GM19099 (cell line): ENCODE results near the gene IL13RA2.

Source experiments
- POLR2A ChIP-seq: IDR thresholded peaks from 3 replicates; pipeline ENCODE4 v1.6.1; 2011; ENCODE audit warnings: low read depth; ENCODE audit not compliant: insufficient read length; ENCODE audit errors: extremely low read depth

IL13RA2 gene

GRCh38 chrX:115017455-115017854 lies at the start of gene IL13RA2:
TSS of gene IL13RA2 (minus strand) at chrX:115017616. CDS start at chrX:115017269, 347 bp downstream.
- TF ChIP-seq POLR2A: no peak

DNA sequence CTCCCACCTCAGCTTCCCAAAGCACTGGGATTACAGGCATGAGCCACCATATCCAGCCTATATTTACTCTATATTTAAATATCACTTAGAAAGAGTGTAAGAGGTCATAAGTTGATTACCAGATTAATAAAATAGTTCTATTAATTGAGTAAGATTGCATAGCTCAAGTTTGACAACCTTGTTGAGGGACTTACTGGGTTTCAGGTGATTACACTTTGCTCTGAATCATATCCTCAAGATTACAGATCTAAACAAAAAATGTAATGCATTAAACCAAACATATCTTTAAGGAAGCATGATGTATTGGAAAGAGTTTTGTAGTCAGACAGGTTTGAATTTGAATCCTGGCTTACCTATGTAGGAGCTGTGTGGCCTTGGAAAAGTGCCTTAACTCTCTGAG lies 47.9 kb upstream of the IL13RA2 start:
- TF ChIP-seq POLR2A: no peak

- TF ChIP-seq POLR2A: no peak
Observed at GRCh38 chrX:115060013-115060412, 42.6 kb upstream of the IL13RA2 start.

DNA sequence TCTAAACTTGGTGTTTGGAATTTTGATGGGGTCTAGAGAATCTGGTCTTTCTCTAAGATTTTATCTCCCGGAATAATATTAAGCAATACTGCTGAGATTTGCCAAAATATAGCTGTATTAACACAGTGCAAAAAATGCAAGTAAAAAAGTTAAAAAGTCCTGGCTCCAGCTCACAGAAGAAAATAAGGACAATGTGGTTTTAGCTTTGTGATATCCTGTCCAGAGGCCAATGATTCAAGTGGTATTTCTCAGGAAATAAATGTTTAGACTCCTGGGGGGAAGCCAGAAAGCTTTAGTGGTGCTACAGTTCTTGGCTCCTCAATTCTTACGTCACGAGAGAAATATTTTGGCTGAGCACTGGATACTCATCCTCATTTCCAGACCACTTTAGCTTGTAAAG lies 40.9 kb upstream of the IL13RA2 start:
- no peak for TF ChIP-seq POLR2A

GRCh38 chrX:115054876-115055275 lies 37.5 kb upstream of the IL13RA2 start:
- no peak for TF ChIP-seq POLR2A

DNA sequence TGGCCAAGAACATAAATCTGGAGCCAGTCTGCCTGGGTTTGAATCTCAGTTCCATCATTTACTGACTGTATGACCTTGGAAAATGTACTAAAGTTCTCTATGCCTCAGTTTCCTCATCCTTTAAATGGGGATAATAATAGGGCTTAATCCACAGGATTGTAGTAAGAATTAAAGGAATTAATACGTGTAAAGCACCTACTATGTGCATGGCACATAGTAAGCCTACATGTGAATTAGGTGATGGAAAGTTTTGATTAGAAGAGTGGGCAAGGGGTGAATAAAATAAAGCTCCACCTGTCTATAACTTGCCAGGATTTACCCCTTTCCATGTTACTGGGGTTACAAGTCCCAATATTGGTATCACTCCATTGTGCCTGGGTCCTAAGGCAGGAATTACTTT lies 35.8 kb upstream of the IL13RA2 start:
- no peak for TF ChIP-seq POLR2A

DNA sequence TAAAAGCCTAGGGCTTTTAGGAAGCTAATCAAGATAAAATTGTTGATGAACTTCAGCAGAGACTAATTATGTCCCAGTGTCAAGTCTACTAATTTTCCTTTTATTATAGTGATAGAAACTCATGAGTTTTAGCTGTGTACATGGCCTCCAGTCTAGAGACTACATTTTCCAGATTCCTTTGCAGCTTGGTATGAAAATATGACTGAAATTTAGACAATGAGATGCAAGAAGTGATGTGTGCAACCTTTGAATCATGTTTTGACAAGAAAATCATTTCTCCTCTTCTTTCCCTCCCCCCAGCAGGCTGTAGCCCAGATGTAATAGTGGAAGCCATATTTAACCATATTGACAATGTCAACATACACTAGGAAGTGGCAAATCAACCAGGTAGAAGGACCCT lies 30.3 kb upstream of the IL13RA2 start:
- TF ChIP-seq POLR2A: no peak

DNA sequence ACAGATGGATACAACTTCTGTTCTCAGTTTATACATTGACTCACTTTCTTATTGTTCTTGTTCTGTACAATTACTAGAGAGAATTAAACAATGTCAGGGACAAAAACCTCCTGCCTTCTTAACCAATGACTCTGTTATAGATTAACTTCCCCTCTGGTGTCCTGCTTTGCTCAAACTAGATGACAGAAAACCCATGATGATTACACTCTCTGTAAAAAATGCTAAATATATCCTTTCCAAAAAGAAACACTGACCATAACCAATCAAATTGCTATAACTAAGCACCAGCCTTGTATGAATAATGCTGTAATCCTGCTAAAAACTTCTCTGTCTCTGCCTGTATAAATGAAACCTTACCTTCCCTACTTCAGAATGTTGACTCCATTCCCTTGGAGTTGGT lies 29.8 kb upstream of the IL13RA2 start:
- no peak for TF ChIP-seq POLR2A

- TF ChIP-seq POLR2A: no peak
Observed at GRCh38 chrX:115040417-115040816, 23.0 kb upstream of the IL13RA2 start.

- TF ChIP-seq POLR2A: no peak
Observed at GRCh38 chrX:115038406-115038805, 21.0 kb upstream of the IL13RA2 start.

GRCh38 chrX:115036029-115036428 lies 18.6 kb upstream of the IL13RA2 start:
- TF ChIP-seq POLR2A: no peak

GRCh38 chrX:115031989-115032388 lies 14.6 kb upstream of the IL13RA2 start:
- no peak for TF ChIP-seq POLR2A

GRCh38 chrX:115030625-115031024 lies 13.2 kb upstream of the IL13RA2 start:
- TF ChIP-seq POLR2A: no peak

DNA sequence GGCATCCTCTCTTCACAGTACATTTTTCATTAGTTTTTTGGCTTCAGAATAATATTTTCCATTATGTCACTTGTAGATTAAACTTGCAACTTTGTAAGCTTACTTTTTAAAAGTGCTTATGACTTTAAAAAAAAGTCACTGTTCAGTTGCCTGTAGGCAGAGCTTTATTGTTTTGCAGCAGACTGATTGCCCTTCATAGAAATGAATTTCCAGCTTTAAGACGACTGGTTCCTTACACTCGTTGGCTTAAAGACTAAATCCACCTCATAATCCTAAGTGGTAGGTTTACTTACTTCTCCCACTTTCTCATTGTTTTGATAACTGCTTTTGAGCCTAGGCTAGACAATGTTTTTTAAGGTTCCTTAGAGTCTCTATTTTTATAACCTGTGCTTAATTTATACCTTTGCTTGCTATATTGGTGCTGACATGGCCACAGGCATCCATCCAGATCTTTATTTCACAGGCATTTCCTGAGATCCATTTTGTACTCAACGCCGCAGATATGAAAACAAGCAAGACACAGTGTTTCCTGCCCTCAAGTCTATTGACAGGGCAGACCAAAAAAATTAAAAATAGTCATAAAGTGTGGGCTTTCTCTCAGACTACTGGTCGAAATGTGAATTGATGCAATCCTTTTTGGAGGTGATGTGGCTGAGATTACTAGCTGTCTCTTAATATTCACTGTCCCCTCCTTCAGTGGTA lies 12.6 kb upstream of the IL13RA2 start:
- no peak for TF ChIP-seq POLR2A

- TF ChIP-seq POLR2A: no peak
Observed at GRCh38 chrX:115029440-115029839, 12.0 kb upstream of the IL13RA2 start.

GRCh38 chrX:115023811-115024210 lies 6.4 kb upstream of the IL13RA2 start:
- no peak for TF ChIP-seq POLR2A

GRCh38 chrX:115023139-115023538 lies 5.7 kb upstream of the IL13RA2 start:
- TF ChIP-seq POLR2A: no peak
